IPS-18c (cell line): ENCODE data around the gene RBM15.

Source experiments
- H3K4me3 ChIP-seq: 2 replicates; pipeline ENCODE4 v1.7.0; 2013; ENCODE audit warnings: low read depth, mild to moderate bottlenecking, low read length, moderate library complexity; ENCODE audit not compliant: insufficient read depth
- H3K9me3 ChIP-seq: one replicate; pipeline ENCODE4 v1.6.1; 2013; ENCODE audit warnings: mild to moderate bottlenecking, low read length, moderate library complexity; ENCODE audit not compliant: control insufficient read depth, insufficient read depth

The RBM15 gene

GRCh38 chr1:110384581-110385321, 45.6 kb downstream of the RBM15 start:
- H3K4me3 ChIP-seq: no peak overlapping the region
- H3K9me3 ChIP-seq: no peaks in the 10 kb centered on the region

DNA sequence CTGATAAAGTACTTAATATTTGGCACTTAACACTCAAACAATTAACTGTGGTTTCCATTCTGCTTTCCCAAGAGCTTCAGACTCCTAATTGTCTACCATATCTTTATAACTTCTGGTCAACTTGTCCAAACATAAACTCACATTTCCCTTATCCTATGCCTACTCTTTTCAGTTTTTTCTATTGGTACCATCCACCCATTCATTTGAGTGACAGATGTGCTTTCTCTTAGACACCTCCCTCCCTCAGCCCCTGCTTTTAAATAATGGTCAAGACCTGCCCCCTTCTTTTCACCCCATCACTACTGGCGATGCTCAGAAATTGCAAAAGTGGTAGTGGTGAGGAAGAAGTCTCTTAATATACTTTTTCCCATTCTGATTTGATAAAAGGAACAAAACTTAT, 46.2 kb downstream of the RBM15 start:
- Histone ChIP-seq H3K4me3 (no peak overlapping the region), H3K9me3 (no peaks in the 10 kb centered on the region)

DNA sequence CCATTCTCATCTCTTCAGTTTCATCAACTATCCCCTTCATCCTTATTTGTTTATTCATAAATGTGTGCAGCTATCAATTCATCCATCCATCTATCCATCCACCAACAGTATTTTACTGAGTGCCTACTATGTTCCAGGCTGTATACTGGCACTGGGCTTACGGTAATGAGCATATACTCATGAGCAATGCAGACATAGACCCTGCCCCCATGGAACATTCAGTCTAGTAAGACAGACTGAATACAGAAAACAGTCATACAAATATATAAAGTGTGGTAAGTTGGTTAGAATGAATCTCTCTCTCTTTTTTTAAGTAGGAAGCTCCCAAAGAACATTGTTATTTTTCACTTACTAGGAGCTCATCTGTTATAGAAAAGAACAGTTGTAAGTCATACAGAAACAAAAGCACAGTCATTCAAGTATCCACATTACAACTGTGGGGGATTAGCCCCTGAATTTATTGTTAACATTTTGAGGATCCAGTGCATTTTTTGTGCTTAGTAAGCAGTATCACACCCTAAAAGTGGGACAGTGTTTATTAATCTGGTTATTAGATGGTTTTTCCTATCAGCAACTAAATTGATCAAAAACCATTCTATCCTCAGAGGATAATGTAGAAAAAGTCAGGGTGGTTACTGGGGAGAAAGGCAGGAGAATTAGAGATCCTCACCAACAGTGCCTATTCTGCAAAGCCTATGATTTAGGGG, 48.0 kb downstream of the RBM15 start:
- no peaks in the 10 kb centered on the region for H3K9me3 ChIP-seq

DNA sequence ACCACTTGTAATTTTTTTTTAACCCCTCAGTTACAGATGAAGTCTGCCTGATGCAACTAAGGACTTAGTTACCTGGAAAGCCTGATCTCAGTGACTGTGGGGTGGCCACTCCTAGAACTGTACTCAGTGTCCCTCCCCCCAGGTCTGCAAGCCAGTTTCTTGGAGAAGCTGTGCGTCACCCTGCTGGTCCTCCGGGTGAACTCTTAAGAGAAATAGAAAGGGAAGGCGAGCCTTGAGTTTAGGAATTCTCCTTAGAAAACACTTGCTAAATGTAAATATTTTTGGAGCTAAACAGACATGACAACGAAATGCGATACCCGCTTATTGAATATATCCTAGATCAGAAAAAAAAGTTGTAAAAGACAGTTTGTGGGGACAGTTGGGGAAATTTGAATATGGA, 50.9 kb downstream of the RBM15 start:
- Histone ChIP-seq H3K9me3 (no peaks in the 10 kb centered on the region), H3K4me3 (no peak overlapping the region)

More for the DNA sequence above, 48.0 kb downstream of the RBM15 start:
- H3K4me3 ChIP-seq: no peak overlapping the region

DNA sequence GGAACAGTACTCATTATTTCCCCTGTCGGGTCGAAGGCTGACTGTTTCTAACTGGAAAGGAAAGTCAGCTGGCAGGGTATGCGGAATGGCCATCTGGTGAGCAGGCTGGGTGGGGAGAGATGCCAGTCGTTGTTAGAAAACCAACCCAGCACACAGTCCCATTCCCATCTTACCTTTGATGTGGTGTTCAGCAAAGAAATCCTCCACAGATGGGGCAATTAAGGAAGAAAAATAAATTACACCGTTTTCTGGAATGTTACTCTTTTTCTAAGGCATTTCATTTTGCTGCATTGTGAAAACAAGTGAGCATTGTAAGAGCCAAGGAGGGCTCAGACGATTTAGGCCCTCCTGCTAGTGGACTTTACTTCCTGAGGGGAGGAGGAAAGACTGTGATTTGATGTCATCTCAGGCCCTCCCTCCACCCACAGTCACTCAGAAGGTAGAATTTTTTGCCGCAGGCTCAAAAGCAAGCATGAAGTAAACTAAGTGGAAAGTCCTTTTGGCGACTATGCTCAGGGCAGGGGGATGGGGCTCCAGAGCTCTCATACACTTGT, 51.6 kb downstream of the RBM15 start, which contains the start of gene SLC16A4:
SLC16A4 (minus strand) TSS at position 335 of the 554 bp plus-strand sequence. CDS start 1,703 bp downstream, outside the sequence.
- Histone ChIP-seq H3K9me3 (no peaks in the 10 kb centered on the region), H3K4me3 (no peak within 1 kb of the TSS)

DNA sequence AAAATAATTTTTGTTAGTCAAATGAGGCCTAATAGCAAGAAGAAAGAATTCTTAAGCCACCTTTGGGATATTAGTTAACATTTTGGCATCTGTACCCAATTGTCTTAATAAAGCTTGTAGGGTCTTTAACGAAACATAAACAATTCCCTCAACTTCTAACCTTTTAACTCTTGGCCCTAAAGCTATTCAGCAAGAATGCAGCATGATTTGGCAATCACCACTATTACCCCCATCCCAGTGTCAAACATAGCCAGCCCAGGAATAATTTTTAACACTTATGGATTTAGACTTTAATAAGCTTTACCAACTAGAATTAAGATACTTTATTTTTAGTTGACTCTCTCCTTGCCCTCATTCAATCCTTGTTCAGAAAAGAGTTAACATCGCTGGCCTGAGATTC, 54.1 kb downstream of the RBM15 start:
- Histone ChIP-seq H3K9me3 (no peaks in the 10 kb centered on the region), H3K4me3 (no peak overlapping the region)

DNA sequence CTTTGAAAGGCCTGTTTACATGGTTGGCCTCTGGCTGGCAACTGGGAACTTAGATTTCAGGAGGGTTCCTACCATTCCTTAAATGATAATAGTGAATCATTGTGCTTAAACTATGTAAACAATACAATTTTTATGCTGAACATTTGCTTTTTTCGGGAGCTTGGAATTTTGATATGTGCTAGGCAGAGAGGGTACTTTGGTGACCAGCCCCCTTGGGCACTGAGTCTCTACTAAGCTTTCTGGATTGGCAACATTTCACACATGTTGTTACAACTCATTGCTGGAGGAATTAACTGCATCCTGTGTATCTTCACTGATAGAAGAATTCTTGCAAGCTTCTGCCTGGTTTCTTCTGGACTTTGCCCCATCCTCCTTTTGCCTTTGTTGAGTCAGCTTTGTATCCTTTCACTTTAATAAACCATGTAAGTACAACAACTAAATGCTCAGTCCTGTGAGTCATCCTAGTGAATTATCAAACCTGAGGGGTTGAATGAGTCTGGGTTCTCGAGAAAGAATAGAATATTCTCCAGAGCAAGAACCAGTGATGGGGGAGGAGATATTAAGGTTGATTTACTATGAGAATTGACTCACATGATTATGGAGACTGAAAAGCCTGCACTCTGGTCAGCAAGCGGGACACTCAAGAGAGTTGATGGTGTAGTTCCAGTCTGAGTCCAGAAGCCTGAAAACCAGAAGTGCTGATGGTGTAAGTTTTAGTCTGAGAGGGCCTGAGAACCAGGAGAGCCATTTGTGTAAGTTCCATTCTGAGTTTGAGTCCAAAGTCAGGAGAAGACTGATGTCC, 54.7 kb downstream of the RBM15 start:
- no peak overlapping the region for H3K4me3 ChIP-seq
- H3K9me3 ChIP-seq: no peaks in the 10 kb centered on the region

GRCh38 chr1:110394493-110394820, 55.3 kb downstream of the RBM15 start:
- Histone ChIP-seq H3K4me3 (no peak overlapping the region), H3K9me3 (no peaks in the 10 kb centered on the region)
